Activated CD4-positive, CD25-positive, alpha-beta regulatory T cell treated with anti-CD3 and anti-CD28 coated beads, Interleukin-2, amount 50 U/mL, for 24 hours (primary cell): ENCODE data around the gene RAVER2.
"Not testable (repeated sequence)": the region's sequence is repeated elsewhere in the genome, so short reads cannot be mapped to it uniquely, and the experiment has no call there.

Experiments used
- ATAC-seq, 2 donors: fragments of 150-1000 bp; cut with Tn5 transposase; one replicate each; pipeline ENCODE4 v1.10.0; 2021; ENCODE audit warnings: mild to moderate bottlenecking in 1 of 2, moderate library complexity in 1 of 2

The RAVER2 gene

DNA sequence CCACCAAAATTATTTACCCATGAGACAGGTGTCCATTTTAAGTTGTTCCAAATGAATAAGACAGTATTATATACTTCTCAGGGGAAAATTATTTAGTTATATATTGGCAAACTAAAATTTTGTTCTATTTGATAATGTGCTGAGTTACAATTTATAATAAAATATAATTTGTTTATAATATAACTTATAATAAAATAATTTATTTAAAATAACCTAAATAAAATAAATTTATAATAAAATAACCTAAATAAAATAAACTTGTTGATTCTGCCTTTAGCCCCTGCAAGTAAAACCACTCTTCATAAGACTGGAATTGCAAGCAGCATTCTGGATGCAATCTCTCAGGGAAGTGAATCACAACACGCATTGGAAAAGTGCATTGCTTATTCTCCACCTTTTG, 69.6 kb downstream of the RAVER2 start:
- no peak for ATAC-seq

DNA sequence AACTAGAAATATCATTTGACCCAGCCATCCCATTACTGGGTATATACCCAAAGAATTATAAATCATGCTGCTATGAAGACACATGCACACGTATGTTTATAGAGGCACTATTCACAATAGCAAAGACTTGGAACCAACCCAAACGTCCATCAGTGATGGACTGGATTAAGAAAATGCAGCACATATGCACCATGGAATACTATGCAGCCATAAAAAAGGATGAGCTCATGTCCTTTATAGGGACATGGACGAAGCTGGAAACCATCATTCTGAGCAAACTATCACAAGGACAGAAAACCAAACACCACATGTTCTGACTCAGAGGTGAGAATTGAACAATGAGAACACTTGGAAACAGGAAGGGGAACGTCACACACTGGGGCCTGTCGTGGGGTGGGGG, 72.5 kb downstream of the RAVER2 start:
- ATAC-seq = not testable (repeated sequence)

DNA sequence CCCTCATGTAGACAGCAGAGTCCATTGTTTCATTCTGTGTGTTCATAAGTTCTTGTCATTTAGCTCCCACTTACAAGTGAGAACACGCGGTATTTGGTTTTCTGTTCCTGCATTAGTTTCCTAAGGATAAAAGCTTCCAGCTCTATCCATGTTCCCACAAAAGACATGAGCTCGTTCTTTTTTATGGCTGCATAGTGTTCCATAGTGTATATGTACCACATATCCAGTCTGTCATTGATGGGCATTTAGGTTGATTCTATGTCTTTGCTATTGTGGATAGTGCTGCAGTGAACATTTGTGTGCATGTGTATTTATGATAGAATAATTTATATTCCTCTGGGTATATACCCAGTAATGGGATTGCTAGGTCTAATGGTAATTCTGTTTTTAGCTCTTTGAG, 75.7 kb downstream of the RAVER2 start:
- ATAC-seq = not testable (repeated sequence)

DNA sequence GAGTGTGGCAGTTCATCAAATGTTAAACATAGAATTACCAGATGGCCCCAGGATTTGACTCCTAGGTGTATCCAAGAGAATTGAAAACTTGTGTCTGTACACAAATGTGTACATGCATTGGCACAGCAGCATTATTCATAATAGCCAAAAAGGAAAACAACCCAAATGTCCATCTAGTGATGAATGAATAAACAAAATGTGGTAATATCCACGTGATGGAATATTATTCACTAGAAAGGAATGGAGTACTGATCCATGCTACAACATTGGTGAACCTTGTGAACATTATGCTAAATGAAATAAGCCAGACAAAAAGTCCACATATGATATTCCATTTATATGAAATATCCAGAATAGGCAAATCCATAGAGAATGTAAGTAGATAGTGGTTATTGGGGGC, 77.7 kb downstream of the RAVER2 start:
- ATAC-seq = no peak

DNA sequence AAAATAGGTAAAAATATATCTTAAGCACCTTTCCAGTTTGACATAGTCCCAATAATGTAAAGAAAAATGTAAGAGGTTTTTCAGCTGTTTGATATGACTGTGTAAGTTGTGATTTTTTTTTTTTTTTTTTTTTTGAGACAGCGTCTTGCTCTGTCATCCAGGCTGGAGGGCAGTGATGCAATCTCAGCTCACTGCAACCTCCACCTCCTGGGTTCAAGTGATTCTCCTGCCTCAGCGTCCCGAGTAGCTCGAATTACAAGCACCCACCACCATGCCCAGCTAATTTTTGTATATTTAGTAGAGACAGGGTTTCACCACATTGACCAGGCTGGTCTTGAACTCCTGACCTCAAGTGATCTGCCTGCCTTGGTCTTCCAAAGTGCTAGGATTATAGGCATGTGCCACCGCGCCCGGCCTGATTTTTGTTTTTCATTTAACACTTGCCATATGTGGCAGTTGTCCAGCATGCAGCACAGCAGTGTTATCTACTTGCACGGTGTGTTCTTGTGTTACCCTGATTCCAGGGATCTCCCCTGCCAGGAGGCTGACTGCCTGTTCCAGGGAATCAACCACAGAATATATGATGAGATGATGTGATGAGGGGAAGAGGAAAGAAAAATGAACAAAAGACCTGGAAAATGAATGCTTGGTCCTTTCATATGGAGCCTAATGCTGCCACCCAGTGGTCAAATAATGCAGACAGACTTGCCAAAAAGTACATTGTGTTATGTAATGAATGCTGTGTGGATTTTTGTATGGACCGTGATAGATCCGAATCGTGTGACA, 79.0 kb downstream of the RAVER2 start:
- ATAC-seq = no peak

DNA sequence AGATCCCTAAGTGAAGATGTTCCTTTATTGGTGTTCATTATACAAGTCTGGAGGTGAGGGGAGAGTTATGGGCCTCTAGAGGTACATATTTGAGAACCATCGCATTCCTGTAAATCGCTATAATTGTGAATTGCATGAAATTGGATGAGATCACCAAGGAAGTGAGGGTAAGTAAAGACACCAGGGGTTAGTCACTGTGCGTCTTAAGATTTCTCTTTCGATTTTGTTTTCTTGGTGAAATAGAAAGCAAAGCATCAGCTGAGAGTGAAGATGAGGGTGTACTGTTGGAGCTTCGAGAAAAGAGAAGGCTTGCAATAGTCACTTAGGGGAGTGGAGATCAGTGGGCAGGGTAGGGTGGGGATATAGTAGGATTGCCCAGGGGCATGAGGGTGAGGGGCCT, 82.1 kb downstream of the RAVER2 start:
- peak; percentile 92 to 94 for ATAC-seq

DNA sequence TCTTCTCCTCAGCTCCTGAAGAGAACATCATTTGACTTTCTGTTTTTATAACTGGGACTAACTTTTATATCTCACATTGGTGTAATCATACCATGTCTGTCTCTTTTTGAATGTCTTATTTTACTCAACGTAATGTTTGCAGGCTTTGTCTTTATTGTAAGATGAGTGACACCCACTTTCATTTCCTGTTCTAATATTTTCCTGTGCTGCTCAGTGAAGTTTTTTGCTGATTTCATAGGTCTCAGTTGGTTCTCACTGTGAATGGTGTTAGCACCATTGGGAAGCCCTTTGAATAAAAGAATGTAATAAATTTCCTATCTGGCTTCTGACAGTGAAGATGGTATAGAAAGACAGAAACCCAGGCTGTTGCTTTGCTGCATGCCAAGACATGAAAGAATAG, 84.0 kb downstream of the RAVER2 start:
- peak; percentile 26 to 36 for ATAC-seq

DNA sequence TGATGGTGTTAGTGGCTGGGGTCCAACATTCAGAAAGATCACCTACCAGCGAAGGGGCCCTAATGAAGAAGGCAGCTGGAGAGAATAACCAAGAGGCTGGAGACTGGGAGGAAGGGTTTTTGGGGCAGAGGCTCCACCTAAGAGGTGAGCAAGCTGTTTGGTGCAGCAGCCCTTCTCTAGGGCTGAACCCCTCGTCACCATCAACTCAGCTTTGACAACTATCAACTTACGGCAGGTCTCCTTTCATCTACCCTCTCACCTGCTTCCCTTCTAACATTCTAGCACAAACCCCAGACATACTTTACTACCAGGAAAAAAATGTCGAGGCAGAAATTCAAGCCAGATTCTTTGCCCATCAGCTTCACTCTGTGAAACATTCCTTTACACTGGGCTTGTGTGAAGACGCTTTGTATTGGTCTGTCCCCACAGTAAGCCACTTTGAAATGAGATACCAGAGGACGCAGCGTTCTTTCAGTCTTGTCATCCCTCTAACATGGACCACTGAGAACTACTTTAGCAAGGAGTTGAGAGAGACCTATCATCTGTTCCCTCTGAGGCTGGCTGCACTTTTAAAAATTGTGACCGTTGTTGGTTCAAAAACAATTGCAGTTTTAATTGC, 84.6 kb downstream of the RAVER2 start:
- ATAC-seq = no peak

DNA sequence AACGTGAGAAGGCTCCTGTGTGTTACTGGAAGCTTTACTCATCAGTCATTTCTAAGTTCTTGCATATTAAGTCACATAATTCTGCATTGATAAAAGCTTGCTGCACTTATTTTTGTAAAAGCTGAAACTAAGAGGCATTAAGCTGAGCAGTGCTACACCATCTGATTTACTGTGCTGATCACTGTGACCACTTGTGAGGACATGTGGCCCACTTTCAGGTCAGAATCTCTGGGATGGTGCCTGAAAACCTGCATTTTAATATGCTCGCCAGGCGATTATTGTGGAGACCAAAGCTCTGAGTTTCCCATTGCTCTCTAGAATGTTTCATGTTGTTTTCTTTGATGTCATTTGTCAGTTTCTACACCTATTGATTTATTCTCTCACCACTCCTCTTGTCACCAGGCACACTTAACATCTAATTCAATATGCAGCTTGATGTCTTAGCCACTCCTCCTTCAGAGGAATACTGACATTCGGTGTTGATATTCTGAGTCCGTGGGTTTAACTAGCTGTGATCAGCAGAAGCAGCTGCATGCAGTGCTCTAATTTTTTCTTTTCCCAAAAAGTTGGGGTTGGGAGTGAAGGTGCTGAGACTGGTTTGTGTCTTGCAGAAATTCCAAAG, 85.3 kb downstream of the RAVER2 start:
- no peak for ATAC-seq

DNA sequence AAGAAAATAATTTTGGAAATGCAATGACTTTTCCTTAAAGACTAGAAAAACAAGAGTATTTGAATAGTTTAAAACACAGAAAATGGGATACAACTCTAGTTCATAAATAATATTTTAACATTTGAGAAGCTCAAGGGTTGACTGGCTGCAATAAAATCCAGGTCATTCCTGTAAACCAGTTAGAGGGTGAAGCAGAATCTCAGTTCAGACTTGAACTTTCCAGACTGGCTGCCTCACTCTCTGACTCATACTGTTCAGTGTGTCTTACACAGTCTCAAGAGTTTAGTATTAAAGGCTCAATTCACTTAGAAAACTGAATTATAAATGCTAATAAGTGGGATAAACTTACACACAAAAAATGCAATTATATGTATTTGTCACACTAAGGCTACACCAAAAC, 89.9 kb downstream of the RAVER2 start:
- ATAC-seq = peak; percentile 49 to 53

DNA sequence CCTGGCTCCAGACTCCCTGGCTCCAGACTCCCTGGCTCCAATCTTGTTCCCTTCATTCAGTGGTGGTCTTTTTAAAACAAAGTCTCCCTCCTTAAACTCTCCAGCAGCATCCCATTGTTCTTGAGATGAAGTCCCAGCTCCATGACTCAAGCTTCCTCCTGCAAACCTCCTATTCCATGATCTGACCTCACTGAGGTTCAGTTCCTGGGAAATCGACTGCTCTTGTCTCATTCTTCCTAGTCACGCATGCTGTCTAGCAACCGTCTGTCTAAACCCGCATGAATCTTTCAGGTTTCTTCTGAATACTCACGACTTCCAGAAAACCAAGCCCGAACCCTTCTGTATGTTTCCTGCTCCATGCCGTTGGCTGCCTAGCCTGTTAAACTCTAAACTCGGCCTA, 91.9 kb downstream of the RAVER2 start:
- no peak for ATAC-seq

DNA sequence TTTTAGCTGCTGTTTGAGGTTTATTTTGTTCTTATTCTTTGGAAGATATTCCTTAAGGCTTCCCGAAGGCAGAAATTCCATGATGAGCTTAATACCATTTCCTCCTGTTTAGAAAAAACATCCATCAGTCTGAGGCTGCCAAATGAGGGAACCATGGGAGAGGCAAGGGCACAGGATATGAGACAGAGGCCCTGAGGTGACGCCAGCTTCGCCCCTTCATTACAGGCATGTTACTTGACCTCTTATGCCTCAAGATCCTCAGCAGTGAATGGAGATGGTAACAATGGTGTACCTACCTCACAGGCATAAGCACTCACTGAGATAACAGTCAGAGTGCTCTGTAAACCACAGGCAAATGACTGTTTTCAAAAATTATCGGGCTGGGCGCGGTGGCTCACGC, 93.6 kb downstream of the RAVER2 start:
- ATAC-seq = no peak

DNA sequence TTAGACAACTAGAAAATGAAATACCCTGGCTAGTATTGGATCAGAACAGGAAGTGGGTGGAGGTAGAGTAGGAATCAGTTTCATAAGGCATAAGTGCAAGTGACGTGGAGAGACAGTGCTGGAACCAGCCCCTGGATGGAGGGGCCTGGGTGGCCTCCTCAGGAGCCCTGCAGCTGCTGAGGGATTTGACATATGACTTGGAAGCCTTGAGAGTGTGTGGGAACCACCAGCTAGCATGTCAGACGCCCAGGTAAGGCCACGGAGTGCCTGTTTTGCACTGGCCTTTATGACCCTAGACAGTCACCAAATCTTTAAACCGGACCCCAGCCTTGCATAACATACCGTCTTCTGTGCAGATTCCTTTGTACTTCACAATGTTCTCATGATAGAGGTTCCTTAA, 94.4 kb downstream of the RAVER2 start:
- no peak for ATAC-seq

DNA sequence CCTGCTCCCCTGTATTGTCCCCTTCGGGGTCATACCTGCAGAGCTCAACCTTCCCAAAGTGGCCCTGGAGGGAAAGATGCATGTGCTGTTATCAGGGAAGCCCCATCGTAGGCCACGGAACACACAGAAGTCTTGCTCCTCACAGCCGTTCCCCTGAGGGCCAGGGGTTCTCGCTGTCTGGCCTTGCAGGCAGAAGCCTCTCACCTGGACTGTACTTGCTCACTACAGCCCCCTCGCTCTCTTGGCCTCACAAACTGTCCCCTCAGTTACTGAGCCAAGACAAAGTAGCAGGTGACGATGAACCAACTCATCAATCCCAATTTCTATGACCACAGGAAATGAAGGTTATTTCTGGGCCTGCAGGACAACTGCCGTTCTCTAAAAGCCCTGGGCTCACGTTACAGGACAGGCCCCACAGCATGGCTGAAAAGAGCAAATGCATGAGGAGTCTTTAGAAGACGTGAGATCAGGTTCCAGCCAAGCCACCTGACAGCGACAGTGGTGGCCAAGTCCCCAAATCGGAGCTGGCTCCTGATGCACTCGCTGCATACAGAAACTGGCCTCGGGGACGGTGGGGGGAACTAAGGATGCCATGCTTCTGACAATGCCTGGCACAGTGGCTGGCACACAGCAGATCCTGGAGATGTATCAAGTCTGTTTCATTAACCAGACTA, 95.0 kb downstream of the RAVER2 start:
- no peak for ATAC-seq

DNA sequence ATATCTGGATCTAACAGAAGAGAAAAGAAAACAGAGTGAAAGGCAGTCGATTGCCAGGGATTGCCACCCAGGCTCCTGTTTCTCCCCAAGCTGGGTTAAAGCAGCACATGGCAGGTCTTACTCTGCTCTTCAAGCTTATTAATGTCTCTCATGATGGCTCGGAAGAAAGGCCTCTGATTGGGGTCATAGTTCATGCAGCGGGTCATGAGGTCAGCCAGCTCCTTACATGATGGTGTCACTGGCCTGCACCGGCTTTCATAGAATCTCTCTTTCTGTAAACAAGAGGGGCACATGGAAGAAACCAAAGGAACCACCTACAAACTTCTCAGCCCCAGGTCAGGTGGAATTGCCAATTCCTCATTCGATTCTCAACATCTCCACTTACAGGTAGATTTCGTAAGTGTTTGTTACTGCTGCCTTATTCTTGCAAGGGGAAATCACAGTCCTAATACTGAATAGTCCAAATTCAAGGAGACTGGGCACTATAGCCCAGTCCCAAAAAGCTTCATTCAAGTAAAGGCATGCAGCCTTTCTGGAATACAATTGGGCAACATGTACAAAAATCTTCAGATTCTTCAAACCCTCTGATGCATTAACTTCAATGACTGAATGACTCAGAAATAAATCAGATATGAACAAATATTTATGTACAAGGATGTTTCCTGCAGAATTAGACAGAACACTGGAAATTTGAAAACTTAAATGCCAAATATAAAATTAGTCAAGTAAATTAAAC, 96.6 kb downstream of the RAVER2 start:
- ATAC-seq = no peak

DNA sequence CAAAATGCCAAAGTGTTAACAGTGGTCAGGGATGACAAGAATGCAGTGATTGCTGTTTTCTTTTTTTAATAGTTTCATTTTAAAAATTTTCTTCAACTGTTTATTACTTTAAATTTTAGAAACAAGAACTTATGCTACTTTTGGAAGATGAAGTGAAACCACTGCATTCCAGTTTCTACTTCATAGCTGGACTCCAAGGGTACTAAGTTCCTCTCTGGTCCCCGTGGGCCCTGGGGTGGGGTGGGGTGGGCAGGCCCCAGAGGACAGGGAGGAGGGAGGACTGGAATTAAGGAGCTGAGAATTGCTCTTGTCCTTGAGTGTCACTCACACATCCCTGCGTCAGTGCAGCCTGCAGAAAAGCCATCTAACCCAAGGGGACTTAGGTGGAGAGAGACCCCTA, 97.3 kb downstream of the RAVER2 start:
- no peak for ATAC-seq

DNA sequence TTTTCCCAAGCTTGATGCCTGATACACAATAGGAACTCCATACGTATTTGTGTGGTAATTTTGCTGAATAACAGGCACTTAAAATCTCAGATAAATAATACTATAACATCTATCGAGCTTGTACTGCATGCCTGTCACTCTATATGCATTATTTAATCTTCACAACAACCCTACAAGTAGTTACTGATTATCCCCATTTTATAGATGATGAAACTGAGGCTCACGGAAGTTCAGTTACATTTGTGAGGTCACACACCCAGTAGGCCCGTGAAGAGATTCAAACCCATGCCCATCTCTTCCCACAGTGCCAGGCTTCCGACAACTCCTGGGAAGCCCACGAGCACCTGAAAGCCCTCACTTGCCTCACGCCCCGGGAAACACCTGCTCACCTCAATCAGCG, 98.8 kb downstream of the RAVER2 start:
- no peak for ATAC-seq

DNA sequence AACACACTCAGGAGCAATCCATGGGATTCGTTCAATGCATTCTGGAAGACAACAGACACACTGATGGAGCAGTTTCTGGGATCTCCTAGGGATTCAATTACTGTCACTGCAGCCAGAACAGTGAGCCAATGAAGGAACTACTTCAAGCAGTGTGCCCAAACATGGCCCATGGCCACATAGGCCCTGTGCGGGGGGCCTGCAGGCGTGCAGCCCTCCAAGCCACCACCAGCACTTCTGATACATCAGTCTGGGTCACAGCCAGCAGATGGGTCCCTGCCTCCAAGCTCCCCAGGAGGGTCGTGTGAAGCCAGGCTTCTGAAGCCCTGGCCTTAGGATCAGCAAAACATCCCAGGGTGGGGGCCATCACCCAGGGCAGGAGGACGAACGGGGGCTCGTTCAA, 99.3 kb downstream of the RAVER2 start:
- ATAC-seq = no peak

DNA sequence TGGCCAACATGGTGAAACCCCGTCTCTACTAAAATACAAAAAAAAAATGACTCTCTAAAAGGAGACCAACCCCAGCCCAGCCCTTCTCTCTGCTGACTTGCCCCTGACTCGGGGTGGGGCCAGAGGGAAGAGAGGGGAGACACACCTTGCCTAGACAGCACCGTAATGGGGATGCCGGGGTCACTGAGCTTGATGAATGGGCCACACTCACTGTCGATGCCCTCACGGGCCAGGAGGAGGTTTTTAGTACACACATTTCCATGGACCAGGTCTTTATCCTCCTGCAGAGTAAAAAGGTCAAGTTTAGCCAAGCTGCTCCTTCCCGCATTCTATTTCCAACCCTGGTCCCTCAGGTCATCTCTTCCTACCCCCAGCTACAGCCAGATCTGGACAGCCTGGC, 99.7 kb downstream of the RAVER2 start:
- no peak for ATAC-seq

DNA sequence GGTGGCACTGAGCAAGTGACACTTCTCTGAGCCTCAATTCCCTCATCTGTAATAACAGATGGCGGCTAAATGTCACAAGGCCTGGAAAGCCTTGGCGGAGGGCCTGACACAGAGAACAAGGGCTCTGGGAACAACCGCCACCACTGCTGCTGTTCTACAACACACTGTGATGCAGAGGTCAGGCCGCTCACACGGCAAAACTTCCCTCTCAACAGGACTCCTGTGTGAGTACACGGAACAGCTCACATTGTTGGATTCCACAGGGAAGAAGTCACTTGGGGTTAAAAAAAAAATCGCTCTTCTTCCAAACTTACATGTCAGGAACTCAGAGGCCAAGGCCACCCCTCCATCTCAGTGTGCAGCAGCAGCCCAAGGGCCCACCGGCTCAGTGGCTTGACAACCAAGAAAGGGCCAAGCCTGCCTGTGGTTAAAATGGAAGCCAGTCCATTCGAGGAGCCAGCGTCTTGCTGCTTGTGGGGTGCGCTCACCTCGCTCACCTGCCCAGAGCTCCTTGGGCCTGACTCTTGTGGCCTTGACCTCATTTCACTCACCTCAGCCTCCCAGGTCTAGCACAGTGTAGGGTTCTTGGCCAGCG, 101.1 kb downstream of the RAVER2 start:
- ATAC-seq = no peak

DNA sequence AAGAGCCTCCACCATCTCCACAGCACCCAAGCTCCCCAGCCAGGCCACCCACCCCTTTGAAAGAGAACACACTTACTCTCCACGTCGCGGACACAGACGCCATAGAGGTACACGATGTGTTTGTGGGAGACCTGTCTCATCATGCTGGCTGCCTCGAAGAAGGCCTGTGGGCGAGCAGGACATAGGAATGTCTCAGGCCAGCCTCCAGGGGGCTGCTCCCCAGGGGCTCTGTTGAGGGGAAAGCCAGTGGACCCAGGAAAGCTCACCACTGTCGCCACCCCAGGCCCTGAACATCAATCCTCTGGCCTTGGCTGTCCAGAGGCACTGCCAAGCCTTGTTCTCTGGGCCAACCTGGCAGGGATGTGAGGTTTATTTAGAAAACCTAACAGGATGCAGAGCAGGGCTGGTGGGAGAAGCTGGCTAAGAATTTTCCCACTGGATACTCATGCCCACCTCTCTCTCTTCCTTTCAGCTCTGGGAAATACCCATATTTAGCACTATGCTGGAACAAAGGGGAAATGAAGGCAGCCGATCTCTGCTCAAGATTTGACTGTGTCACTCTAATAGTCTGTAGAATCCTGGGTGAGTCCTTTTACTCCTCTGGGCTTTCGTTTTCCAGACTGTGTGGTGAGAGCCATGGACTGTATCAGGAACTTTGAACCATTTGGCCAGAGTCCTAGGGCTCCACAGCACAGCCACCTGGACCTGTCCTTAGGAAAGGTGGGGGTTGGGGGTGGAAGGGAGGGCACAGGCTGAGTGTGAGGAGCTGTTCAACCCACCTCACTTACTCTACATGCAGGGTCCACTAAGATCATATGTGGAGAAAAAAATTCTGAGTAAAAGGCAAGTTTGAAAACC, 101.9 kb downstream of the RAVER2 start:
- ATAC-seq = no peak

DNA sequence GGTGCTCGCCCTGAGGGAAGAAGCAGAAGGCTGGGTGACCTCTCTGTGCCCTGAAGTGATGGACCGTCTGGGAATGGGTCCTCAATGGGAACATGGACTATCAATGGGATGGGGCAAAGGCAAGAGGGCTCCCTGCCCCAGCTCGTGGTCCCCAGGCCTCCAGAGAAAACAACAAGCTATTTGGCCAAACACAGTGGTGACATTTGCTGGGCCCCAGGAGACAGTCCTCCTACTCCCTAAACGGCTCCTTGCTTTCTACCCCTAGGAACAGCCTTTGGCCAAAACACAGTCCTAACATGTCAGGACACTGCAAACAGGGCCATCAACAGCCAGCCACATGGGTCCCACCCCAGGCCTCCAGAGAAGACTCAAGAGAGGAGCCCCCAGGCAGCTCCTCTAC, 102.8 kb downstream of the RAVER2 start:
- ATAC-seq = no peak
